Skeletal muscle satellite cell (primary cell): ENCODE data around the gene SNTG2.

ENCODE experiments used
- H3K27me3 ChIP-seq: 2 replicates; pipeline ENCODE4 v1.7.0; 2013; ENCODE audit warnings: low read length; ENCODE audit not compliant: control insufficient read depth, insufficient read depth
- H3K36me3 ChIP-seq: 2 replicates; pipeline ENCODE4 v1.7.0; 2013; ENCODE audit warnings: mild to moderate bottlenecking, control low read depth, low read length; ENCODE audit not compliant: insufficient read depth
- H3K4me1 ChIP-seq: 2 replicates; pipeline ENCODE4 v1.7.0; 2013; ENCODE audit warnings: low read length; ENCODE audit not compliant: control insufficient read depth, insufficient read depth
- H3K4me2 ChIP-seq: 2 replicates; pipeline ENCODE4 v1.7.0; 2013; ENCODE audit warnings: mild to moderate bottlenecking, low read length
- H3K4me3 ChIP-seq: 2 replicates; pipeline ENCODE4 v1.7.0; 2013; ENCODE audit warnings: low read length
- H3K9ac ChIP-seq: 2 replicates; pipeline ENCODE4 v1.7.0; 2013; ENCODE audit warnings: mild to moderate bottlenecking, low read depth, low read length, moderate library complexity
- H3K9me3 ChIP-seq: replicated peaks from 2 replicates; pipeline ENCODE4 v1.7.0; 2013; ENCODE audit warnings: mild to moderate bottlenecking, control low read depth, low read length

Gene SNTG2

DNA sequence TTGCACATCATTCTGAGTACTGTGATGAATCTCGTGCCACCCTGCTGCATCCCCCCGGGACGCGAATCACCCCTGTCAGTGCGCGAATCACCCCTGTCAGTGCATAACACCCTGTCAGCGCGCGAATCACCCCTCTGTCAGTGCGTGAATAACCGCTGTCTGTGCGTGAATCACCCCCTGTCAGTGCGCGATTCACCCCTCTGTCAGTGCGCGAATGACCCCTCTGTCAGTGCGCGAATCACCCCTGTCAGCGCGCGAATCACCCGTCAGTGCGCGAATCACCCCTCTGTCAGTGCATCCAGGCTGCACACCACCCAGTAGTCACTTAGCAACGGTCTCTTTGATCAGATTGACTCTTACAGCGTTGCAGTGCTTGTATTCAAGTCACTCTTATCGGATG is 328.2 kb downstream of the SNTG2 start:
- no peaks in the 10 kb centered on the region for H3K36me3 ChIP-seq
- no peak overlapping the region for H3K4me2 ChIP-seq
- H3K4me1 ChIP-seq, result no peaks in the 10 kb centered on the region
- H3K27me3 ChIP-seq, result no peaks in the 10 kb centered on the region
- no peak overlapping the region for H3K9ac ChIP-seq
- H3K9me3 ChIP-seq, result peaks cover 8% of the 10 kb centered on the region
- no peak overlapping the region for H3K4me3 ChIP-seq

DNA sequence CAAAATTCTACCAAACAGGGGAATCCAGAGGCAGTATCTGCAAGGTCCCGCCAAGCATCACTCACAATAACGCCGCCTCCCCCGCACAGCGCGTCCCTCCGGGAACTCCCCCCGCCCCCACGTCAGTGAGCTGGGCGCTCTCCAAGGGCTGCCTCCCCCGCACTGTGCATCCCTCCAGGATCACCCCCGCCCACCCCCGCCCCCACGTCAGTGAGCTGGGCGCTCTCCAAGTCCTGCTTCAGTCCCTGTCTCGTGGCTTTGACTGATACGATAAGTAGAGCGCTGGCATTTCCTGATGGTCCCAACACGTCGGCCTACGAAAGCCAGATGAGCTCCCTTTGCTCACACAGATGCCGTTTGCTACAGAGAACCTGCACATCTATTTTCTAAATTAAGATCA is 331.9 kb downstream of the SNTG2 start:
- no peaks in the 10 kb centered on the region for H3K36me3 ChIP-seq
- no peak overlapping the region for H3K4me2 ChIP-seq
- H3K27me3 ChIP-seq, result no peaks in the 10 kb centered on the region
- no peaks in the 10 kb centered on the region for H3K4me1 ChIP-seq
- H3K9ac ChIP-seq, result no peak overlapping the region
- H3K9me3 ChIP-seq, result peaks cover 3% of the 10 kb centered on the region
- no peak overlapping the region for H3K4me3 ChIP-seq

DNA sequence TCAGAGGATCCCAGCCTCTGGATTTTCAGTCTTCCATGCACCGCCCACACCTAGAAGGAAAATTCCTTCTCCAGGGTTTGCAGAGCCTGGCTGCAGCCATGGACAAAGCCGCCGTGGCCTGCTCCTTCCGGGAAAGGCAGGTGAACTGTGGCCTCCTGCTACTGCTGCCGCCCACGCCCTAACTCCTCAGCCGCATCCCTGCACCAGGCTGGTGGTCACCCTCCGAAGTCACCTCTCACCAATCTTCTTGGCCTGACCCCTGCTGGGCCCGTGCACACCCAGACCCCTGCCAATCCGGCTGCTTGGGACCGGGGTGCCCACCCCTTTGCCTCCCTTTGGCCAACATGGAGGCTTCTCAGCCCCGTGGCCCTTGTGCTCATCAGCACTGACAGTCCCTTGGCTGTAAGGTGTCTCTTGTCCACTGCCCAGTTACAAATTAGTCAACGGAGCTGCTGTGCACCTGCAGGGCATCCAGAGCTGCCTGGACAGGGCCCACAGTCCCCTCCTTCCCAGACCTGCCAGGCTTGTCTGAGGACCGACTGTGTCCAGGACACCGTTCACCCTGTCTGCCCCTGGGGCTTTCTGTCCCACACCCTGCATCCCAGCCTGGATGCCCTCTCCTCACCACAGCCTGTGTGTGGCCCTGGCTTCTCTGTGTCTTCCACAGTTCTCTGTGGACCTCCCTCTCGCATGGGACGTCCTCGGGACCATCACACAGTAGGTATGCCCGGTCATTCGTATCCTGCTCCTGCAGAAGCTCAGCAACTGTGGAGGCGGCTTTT is 332.6 kb downstream of the SNTG2 start:
- no peaks in the 10 kb centered on the region for H3K36me3 ChIP-seq
- H3K27me3 ChIP-seq, result no peaks in the 10 kb centered on the region
- H3K9me3 ChIP-seq, result peaks cover 3% of the 10 kb centered on the region
- H3K4me3 ChIP-seq, result no peak overlapping the region
- H3K4me2 ChIP-seq, result no peak overlapping the region
- no peaks in the 10 kb centered on the region for H3K4me1 ChIP-seq
- H3K9ac ChIP-seq, result no peak overlapping the region

DNA sequence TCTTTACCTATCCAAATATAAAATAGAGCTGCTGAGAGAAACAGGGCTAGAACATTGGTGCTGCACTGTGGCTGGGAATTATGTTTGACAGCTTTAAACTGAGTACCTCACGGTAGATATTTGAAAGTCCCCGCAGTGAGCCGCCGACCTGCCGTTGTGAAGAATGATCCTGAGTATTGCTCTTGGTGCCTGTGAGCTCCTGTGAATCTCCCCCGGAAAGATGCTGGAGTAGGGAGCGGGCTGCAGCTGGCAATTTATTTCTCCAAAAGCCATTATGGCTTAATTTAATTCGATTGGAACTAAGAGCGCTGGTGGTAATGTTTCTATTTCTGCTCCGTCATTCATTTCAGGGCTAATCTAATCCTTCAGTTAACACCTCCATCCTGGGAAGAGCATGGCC is 333.2 kb downstream of the SNTG2 start:
- Histone ChIP-seq H3K4me3 (no peak overlapping the region), H3K9ac (no peak overlapping the region), H3K4me1 (no peaks in the 10 kb centered on the region), H3K36me3 (no peaks in the 10 kb centered on the region), H3K4me2 (no peak overlapping the region), H3K27me3 (no peaks in the 10 kb centered on the region), H3K9me3 (peaks cover 6% of the 10 kb centered on the region)

DNA sequence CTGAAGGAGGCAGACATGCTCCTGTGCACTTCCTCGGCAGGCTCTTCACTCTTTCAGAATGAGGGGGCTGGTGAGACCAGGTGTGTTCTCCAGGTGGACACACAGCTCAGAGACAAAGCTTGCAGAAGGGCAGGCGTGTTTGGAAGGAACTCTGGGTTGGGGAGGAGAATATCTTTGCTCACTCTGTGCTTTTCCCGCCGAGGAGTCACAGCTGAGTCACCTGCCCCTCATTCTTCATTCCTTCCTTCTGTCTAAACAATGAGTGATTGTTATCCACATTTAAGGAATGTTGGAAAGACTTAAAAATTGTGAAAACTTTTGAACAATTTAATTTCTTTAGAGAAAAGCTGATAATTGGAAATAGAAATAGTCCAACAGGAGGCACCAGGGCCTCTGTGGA is 336.3 kb downstream of the SNTG2 start:
- H3K9ac ChIP-seq, result no peak overlapping the region
- H3K27me3 ChIP-seq, result no peaks in the 10 kb centered on the region
- H3K4me1 ChIP-seq, result no peaks in the 10 kb centered on the region
- no peak overlapping the region for H3K4me2 ChIP-seq
- no peak overlapping the region for H3K4me3 ChIP-seq
- H3K36me3 ChIP-seq, result no peaks in the 10 kb centered on the region
- peaks cover 4% of the 10 kb centered on the region for H3K9me3 ChIP-seq

DNA sequence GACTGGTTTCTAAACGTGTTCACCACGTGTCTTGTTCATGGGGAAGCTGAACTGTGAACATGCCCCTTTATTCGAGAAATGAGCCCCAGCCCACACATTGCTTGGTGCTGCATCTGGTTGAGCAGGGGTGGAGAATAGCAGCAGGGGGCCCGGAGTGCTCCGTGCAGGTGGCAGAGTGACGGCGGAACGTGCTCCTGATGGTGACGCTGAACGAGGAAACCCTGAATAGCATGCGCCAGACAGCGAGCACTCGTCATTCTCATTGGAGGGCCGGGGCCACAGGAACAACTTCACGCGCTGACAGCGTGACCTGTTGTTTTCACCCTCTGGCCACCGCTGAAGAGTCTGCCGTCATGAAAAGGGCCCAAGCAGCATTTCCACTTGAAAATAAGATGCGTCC is 336.8 kb downstream of the SNTG2 start:
- Histone ChIP-seq H3K4me3 (no peak overlapping the region), H3K4me2 (no peak overlapping the region), H3K4me1 (no peaks in the 10 kb centered on the region), H3K9ac (no peak overlapping the region), H3K27me3 (no peaks in the 10 kb centered on the region), H3K36me3 (no peaks in the 10 kb centered on the region), H3K9me3 (peaks cover 3% of the 10 kb centered on the region)

DNA sequence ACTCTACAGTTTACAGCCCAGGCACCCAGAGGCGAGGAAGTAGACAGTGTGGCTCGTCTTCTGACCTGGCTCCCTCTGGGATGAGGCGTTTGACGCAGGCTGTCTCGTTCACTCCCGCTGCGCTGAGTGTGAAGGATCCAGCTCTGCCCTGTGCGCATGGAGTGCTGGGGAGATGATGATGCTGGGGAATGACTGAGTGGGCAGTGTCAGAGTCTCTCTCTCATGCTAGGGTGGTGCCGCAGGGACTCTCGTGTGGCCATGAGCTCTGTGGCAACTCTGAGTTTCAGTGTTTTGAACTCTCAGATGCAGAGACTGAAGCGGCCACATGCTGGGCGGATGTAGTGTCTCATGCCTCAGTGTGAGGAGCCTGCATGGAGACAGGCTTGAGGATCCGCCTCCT is 344.3 kb downstream of the SNTG2 start:
- H3K9me3 ChIP-seq, result peaks cover 13% of the 10 kb centered on the region

DNA sequence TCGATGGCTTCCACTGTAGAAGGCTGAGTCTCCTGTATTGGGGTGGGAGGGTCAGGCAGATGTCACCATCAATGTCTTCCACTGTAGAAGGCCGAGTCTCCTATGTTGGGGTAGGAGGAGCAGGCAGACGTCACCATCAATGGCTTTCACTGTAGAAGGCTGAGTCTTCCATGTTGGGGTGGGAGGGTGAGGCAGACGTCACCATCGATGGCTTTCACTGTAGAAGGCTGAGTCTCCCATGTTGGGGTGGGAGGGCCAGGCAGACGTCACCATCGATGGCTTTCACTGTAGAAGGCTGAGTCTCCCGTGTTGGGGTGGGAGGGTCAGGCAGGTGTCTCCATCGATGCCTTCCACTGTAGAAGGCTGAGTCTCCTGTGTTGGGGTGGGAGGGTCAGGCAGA is 345.1 kb downstream of the SNTG2 start:
- Histone ChIP-seq H3K36me3 (no peaks in the 10 kb centered on the region), H3K27me3 (no peaks in the 10 kb centered on the region), H3K9me3 (peaks cover 13% of the 10 kb centered on the region), H3K4me3 (no peak overlapping the region), H3K4me1 (no peaks in the 10 kb centered on the region), H3K9ac (no peak overlapping the region), H3K4me2 (no peak overlapping the region)

More for the DNA sequence above, 344.3 kb downstream of the SNTG2 start:
- H3K4me2 ChIP-seq, result no peak overlapping the region
- no peaks in the 10 kb centered on the region for H3K4me1 ChIP-seq
- no peaks in the 10 kb centered on the region for H3K27me3 ChIP-seq
- no peak overlapping the region for H3K9ac ChIP-seq
- H3K4me3 ChIP-seq, result no peak overlapping the region
- H3K36me3 ChIP-seq, result no peaks in the 10 kb centered on the region

DNA sequence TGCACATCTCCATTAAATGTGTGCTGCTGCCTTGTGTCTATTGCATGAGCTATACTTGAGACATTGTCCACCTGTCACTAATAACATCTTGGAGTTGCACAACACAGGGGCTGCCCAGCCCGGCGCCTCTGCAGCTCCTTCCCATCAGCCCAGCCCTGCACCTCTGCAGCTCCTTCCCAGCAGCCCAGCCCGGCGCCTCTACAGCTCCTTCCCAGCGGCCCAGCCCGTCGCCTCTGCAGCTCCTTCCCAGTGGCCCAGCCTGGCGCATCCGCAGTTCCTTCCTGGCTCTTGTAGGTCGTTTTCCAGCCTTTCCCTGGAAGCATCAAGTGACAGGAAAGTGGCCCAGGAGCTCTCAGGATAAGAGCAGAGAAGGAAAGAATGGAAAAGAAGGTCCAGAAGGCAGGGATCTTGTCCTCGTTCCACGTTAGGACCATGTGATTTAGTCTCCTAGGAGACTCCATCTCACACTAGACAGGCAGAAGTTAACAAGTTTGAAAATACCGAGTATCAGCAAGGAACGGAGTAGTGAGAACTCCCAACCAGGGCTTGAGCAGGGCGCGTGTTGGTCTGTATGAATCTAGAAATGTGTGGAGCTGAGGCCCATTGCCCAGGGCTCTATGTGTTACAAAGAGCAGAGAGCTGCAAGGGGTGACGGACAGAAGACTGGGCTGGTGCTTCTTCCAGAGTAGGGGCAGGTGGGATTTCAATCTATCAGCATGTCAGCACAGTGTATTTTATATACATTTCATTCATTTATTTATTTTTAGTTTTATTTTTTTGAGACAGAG is 346.9 kb downstream of the SNTG2 start:
- Histone ChIP-seq H3K9me3 (peaks cover 13% of the 10 kb centered on the region), H3K36me3 (no peaks in the 10 kb centered on the region), H3K9ac (no peak overlapping the region), H3K4me3 (no peak overlapping the region), H3K4me2 (no peak overlapping the region), H3K4me1 (no peaks in the 10 kb centered on the region), H3K27me3 (no peaks in the 10 kb centered on the region)

DNA sequence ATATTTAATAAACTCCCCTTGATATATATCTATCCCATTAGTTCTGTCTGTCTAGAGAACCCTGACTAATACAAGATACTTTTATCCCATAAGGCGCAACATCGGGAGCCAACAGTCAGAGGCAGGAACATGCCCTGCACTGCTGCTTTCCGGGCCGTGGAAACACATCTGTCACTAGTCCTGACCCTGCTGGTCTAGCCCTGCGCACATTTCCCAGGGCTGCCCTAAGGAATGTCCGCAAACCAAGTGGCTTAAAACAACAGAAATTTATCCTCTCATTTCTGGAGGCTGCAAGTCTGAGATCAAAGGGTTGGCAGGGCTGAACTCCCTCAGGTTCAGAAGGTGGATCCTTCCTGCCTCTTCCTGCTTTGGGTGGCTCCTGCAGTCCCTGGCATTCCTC is 348.4 kb downstream of the SNTG2 start:
- H3K4me3 ChIP-seq, result no peak overlapping the region
- H3K4me2 ChIP-seq, result no peak overlapping the region
- no peaks in the 10 kb centered on the region for H3K36me3 ChIP-seq
- H3K27me3 ChIP-seq, result no peaks in the 10 kb centered on the region
- no peaks in the 10 kb centered on the region for H3K4me1 ChIP-seq
- peaks cover 13% of the 10 kb centered on the region for H3K9me3 ChIP-seq
- no peak overlapping the region for H3K9ac ChIP-seq

DNA sequence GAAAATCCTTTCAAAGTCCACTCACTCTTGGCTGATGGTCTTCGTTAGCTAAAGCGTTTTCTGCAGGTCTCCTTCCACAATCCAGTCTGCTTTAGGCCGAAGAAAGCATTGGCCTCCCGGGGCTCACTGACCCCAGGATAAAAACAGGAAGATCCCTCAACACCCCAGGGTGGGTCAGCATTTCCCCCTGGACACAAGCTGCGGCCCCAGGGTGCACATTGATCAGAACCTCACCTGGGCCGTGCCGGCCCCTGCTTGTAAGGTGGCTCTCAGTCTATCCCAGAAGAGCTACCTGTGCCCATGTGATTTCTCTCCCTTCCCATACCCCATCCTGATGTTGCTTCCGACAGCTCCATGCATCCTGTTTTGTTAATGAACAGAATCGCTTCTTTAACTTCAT is 349.6 kb downstream of the SNTG2 start:
- Histone ChIP-seq H3K36me3 (no peaks in the 10 kb centered on the region), H3K9ac (no peak overlapping the region), H3K27me3 (no peaks in the 10 kb centered on the region), H3K9me3 (peaks cover 8% of the 10 kb centered on the region), H3K4me2 (no peak overlapping the region), H3K4me1 (no peaks in the 10 kb centered on the region), H3K4me3 (no peak overlapping the region)

DNA sequence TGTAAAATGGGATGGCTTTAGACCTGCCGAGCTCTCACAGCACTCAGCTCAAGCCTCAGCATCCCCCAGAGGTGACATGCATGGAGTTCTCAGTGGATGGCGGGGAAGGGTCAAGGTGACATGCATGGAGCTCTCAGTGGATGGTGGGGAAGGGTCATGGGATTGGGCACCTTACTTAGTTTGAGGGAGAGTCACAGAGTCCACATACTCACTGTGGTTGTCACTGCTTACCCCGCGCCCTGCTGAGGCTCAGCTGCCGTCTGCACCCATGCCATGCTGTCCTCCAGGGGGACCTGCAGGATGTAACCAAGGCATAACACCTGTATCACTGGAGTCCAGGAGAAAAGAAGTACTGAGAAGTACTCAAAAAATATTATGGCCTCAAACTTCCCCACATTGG is 350.4 kb downstream of the SNTG2 start:
- no peak overlapping the region for H3K9ac ChIP-seq
- H3K4me1 ChIP-seq, result no peaks in the 10 kb centered on the region
- H3K27me3 ChIP-seq, result no peaks in the 10 kb centered on the region
- no peak overlapping the region for H3K4me3 ChIP-seq
- H3K9me3 ChIP-seq, result peaks cover 3% of the 10 kb centered on the region
- H3K36me3 ChIP-seq, result no peaks in the 10 kb centered on the region
- H3K4me2 ChIP-seq, result no peak overlapping the region
